Mesendoderm (in vitro differentiated cells): Measurements from ENCODE around the gene SNRPA.

Experiments used
- DNase-seq: peaks from one replicate; pipeline ENCODE4 v3.0.0; 2013
- H2AK5ac ChIP-seq: 2 replicates; pipeline ENCODE4 v1.6.1; 2013; ENCODE audit warnings: low read length, inconsistent platforms
- H2BK120ac ChIP-seq: 2 replicates; pipeline ENCODE4 v1.6.1; 2013; ENCODE audit warnings: low read depth, mild to moderate bottlenecking, low read length, moderate library complexity, mixed read lengths
- H2BK15ac ChIP-seq: replicated peaks from 2 replicates; pipeline ENCODE4 v1.6.1; 2013; ENCODE audit warnings: low read depth, mild to moderate bottlenecking, moderate library complexity
- H2BK5ac ChIP-seq: 2 replicates; pipeline ENCODE4 v1.6.1; 2013; ENCODE audit warnings: low read length, inconsistent platforms
- H3K18ac ChIP-seq: 2 replicates; pipeline ENCODE4 v1.6.1; 2013; ENCODE audit warnings: mild to moderate bottlenecking, low read length, mixed read lengths
- H3K23ac ChIP-seq: one replicate; pipeline ENCODE4 v1.6.1; 2013; ENCODE audit warnings: low read length
- H3K27ac ChIP-seq: 2 replicates; pipeline ENCODE4 v1.5.1; 2013; ENCODE audit warnings: low read depth, mild to moderate bottlenecking, inconsistent platforms, low read length, moderate library complexity
- H3K27me3 ChIP-seq: 2 replicates; pipeline ENCODE4 v1.6.1; 2013; ENCODE audit warnings: low read length, control low read depth, mild to moderate bottlenecking, inconsistent platforms; ENCODE audit not compliant: insufficient read depth, poor library complexity
- H3K36me3 ChIP-seq: 2 replicates; pipeline ENCODE4 v1.6.1; 2013; ENCODE audit warnings: low read length, inconsistent platforms; ENCODE audit not compliant: control insufficient read depth, insufficient read depth
- H3K4ac ChIP-seq: one replicate; pipeline ENCODE4 v1.6.1; 2013; ENCODE audit warnings: low read depth, mild to moderate bottlenecking, low read length, moderate library complexity
- H3K4me1 ChIP-seq: 2 replicates; pipeline ENCODE4 v1.6.1; 2013; ENCODE audit warnings: low read depth, low read length, inconsistent platforms; ENCODE audit not compliant: control insufficient read depth
- H3K4me2 ChIP-seq: 2 replicates; pipeline ENCODE4 v1.6.1; 2013; ENCODE audit warnings: low read length
- H3K4me3 ChIP-seq: 2 replicates; pipeline ENCODE4 v1.5.1; 2013; ENCODE audit warnings: mild to moderate bottlenecking, low read length
- H3K56ac ChIP-seq: one replicate; pipeline ENCODE4 v1.6.1; 2013; ENCODE audit warnings: low read length
- H3K79me1 ChIP-seq: 2 replicates; pipeline ENCODE4 v1.6.1; 2013; ENCODE audit warnings: low read length, inconsistent platforms
- H3K79me2 ChIP-seq: 2 replicates; pipeline ENCODE4 v1.6.1; 2013; ENCODE audit warnings: mild to moderate bottlenecking, low read length; ENCODE audit not compliant: control insufficient read depth, insufficient read depth
- H3K9ac ChIP-seq: 2 replicates; pipeline ENCODE4 v1.6.1; 2013; ENCODE audit warnings: low read length, inconsistent platforms
- H4K5ac ChIP-seq: one replicate; pipeline ENCODE4 v1.6.1; 2013; ENCODE audit warnings: low read length
- H4K8ac ChIP-seq: one replicate; pipeline ENCODE4 v1.6.1; 2013; ENCODE audit warnings: low read depth, mild to moderate bottlenecking, control low read depth, low read length, moderate library complexity
- WGBS: extraction: QIAGEN DNeasy Blood & Tissue Kit; methylation state at CpG from one replicate; pipeline ENCODE4 v1.1.7; 2013; ENCODE audit warnings: low lambda C conversion rate, missing lambda C conversion rate; ENCODE audit not compliant: insufficient coverage; ENCODE audit errors: extremely low coverage; 5-methylcytosine and 5-hydroxymethylcytosine counted together

Gene SNRPA

DNA sequence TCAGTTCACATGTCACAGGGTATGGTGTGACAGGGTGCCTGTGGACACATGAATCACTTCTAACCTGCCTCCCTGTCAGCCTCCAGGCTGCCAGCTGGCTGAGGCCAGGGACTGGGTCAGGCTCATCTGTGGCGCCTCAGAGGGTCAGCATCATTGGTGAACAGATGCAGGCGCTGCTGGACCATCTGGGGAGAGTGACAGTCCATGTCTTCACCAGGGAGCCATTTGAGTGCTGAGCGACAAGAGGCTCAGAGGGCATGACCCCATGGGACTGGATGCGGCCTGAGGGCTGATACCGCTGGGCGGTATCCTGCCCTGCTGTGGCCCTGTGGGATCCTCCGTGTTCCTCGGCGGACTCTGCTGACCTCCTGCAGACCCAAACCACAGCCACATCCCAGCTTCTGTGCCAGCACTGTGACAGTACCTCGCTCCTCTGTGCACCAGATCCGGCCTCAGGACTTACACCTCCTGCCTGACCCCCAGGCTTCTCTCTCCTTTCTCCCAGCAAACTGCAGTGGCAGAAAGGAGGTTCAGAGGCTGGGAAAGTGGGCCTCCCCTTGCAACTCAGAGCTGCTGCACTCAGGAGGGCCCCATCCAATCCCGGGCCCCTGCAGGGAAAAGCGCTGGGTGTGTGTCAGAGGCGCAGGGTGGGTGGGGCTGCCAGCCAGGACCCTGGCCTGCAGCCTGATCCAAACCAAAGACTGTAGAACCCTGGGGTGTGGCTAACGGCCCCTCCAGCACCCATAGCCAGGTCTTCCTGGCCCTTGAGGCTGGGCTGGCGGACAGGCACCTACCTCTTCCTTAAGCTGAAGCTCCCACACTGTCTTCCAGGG lies 10.9 kb upstream of the SNRPA start:
- H3K36me3 ChIP-seq, result peaks cover 4% of the 10 kb centered on the region
- no peaks in the 10 kb centered on the region for H3K79me2 ChIP-seq
- no peak overlapping the region for H3K4ac ChIP-seq
- H3K4me2 ChIP-seq, result no peak overlapping the region
- H3K4me1 ChIP-seq, result peaks cover 3% of the 10 kb centered on the region
- WGBS, result no CpG with 5 or more reads among the region's 16 CpGs
- no peak for DNase-seq
- no peak overlapping the region for H2BK5ac ChIP-seq
- no peak overlapping the region for H4K8ac ChIP-seq
- H3K18ac ChIP-seq, result no peak overlapping the region
- no peak overlapping the region for H3K27ac ChIP-seq
- H2BK15ac ChIP-seq, result no peak overlapping the region
- no peak overlapping the region for H3K23ac ChIP-seq
- H4K5ac ChIP-seq, result no peak overlapping the region
- H3K27me3 ChIP-seq, result no peaks in the 10 kb centered on the region
- no peak overlapping the region for H2AK5ac ChIP-seq
- H3K4me3 ChIP-seq, result no peak overlapping the region
- H3K56ac ChIP-seq, result no peak overlapping the region
- H3K79me1 ChIP-seq, result no peaks in the 10 kb centered on the region
- H3K9ac ChIP-seq, result no peak overlapping the region
- no peak overlapping the region for H2BK120ac ChIP-seq

DNA sequence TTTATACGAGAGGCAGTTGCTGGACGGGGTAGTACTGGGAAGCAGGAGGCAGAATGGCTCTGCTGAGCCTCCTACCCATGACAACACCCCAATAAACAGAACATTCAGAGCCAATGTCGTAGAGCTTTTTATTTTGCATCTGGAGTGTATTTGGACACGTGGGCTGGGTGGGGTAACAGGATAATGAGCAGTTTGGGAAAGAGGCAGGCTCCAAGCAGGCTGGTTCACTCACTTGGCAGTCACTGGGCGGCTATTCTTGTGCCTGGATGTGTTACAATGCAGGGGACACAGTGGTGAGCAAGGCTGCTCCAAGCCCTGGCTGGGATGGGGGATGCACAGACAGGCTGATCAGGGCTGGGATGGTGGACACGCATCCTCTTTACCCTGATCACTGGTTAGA lies 10.3 kb upstream of the SNRPA start:
- H3K27ac ChIP-seq, result no peak overlapping the region
- H3K4me2 ChIP-seq, result no peak overlapping the region
- H3K27me3 ChIP-seq, result no peaks in the 10 kb centered on the region
- no peak overlapping the region for H3K4me3 ChIP-seq
- no peak overlapping the region for H3K56ac ChIP-seq
- no peak overlapping the region for H2AK5ac ChIP-seq
- no peak overlapping the region for H2BK15ac ChIP-seq
- no peak overlapping the region for H3K23ac ChIP-seq
- H3K36me3 ChIP-seq, result peaks cover 2% of the 10 kb centered on the region
- H4K8ac ChIP-seq, result no peak overlapping the region
- no CpG with 5 or more reads among the region's 6 CpGs for WGBS
- H3K4ac ChIP-seq, result no peak overlapping the region
- H2BK5ac ChIP-seq, result no peak overlapping the region
- no peak overlapping the region for H2BK120ac ChIP-seq
- H3K4me1 ChIP-seq, result peaks cover 5% of the 10 kb centered on the region
- no peak for DNase-seq
- H3K79me1 ChIP-seq, result no peaks in the 10 kb centered on the region
- H3K79me2 ChIP-seq, result no peaks in the 10 kb centered on the region
- H3K9ac ChIP-seq, result no peak overlapping the region
- H3K18ac ChIP-seq, result no peak overlapping the region
- H4K5ac ChIP-seq, result no peak overlapping the region

DNA sequence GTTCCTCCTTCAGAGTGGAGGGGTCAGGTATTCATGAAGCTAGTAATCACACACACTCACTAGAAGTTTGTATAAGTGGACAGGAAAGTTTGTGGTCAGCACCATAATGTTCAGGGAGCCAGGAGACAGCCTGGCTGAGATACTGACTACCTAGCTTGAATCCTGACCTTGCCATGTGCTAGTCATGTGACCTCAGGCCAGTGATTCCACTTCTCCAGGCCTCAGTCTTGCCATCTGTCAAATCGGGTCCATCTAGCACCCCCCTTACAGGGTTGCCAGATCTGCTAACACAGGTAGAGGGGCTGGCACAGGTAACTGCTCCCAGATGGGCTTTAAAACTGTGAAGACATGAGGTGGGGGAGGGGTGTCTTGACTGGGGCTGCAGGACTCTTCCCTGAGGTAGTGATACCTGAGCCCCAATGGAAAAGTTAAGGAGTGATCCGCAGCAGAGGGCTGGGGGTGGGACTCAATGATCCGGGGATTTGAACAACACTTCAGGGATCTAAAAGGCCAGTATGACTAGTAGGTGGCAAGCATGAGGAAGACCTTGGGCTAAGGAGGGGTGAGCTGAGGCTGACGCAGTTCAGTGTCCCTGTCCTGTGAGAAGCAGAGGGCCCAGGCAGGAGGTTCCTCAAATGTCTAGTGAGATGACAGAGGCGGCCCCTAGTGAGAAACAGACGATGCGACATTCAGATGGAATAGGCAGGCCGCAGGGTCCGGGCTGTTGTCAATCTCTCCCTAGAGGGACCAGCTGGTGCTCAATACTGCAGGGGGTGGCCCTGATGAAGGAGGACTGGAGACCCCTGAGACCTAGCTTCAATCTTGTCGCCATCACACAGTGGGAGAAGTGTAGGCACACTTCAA lies 9.2 kb upstream of the SNRPA start:
- H3K27ac ChIP-seq, result no peak overlapping the region
- H3K4me1 ChIP-seq, result peaks cover 5% of the 10 kb centered on the region
- WGBS, result no CpG with 5 or more reads among the region's 10 CpGs

DNA sequence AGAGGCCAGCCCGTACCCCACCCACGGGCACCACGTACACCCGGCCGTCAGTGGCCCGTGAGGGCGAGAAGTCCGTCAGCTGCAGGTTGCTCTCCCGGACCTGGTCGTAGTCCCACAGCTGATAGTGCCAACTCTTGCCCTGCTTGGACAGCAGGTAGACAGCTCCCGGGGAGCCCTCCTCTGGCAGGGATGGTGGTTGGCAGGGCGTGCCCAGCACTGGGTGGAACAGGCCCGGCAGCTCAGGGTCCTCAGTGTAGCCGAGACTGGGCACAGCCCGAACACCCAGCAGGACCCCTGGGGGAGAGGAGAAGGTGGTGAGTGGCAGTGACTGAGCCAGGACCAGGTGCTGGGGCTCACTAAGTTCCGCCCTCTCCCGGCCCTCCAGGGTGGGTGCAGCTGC lies 8.5 kb upstream of the SNRPA start:
- Histone ChIP-seq H3K56ac (no peak overlapping the region), H3K4me2 (no peak overlapping the region), H3K27me3 (no peaks in the 10 kb centered on the region), H3K79me1 (no peaks in the 10 kb centered on the region), H2BK15ac (no peak overlapping the region), H3K4me3 (no peak overlapping the region), H4K5ac (no peak overlapping the region), H2BK5ac (no peak overlapping the region), H3K27ac (no peak overlapping the region), H3K9ac (no peak overlapping the region), H4K8ac (no peak overlapping the region), H2AK5ac (no peak overlapping the region), H3K23ac (no peak overlapping the region), H2BK120ac (no peak overlapping the region), H3K18ac (no peak overlapping the region), H3K4me1 (peaks cover 5% of the 10 kb centered on the region), H3K4ac (no peak overlapping the region), H3K36me3 (no peaks in the 10 kb centered on the region), H3K79me2 (no peaks in the 10 kb centered on the region)
- no CpG with 5 or more reads among the region's 17 CpGs for WGBS
- DNase-seq, result no peak

More for the DNA sequence above, 9.2 kb upstream of the SNRPA start:
- no peak overlapping the region for H3K4me2 ChIP-seq
- H4K8ac ChIP-seq, result no peak overlapping the region
- peak; percentile 13 for DNase-seq
- no peak overlapping the region for H2BK120ac ChIP-seq
- H3K27me3 ChIP-seq, result no peaks in the 10 kb centered on the region
- H2AK5ac ChIP-seq, result no peak overlapping the region
- no peak overlapping the region for H2BK5ac ChIP-seq
- no peak overlapping the region for H3K4ac ChIP-seq
- H3K18ac ChIP-seq, result no peak overlapping the region
- H3K23ac ChIP-seq, result no peak overlapping the region
- H3K4me3 ChIP-seq, result no peak overlapping the region
- no peak overlapping the region for H2BK15ac ChIP-seq
- H3K36me3 ChIP-seq, result peaks cover 2% of the 10 kb centered on the region
- no peak overlapping the region for H3K9ac ChIP-seq
- no peak overlapping the region for H3K56ac ChIP-seq
- H4K5ac ChIP-seq, result no peak overlapping the region
- no peaks in the 10 kb centered on the region for H3K79me2 ChIP-seq
- H3K79me1 ChIP-seq, result no peaks in the 10 kb centered on the region

DNA sequence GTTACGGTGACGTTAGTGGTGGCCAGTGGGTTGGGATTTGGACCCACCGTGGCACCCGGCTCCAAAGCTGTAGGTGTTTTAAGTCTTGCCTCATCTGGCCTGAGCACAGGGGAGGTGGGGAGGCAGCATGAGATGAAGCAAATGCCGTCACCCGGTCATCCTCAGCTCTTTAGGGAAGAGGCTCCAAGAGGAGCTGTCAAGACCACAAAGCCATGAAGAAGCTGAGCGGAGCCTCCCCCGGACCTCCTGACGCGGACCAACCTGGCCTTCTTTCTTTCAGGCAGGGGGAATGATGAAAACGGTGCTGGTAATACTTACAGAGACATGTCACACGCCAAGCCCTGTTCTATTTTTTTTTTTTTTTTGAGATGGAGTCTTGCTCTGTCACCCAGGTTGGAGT lies 8.1 kb upstream of the SNRPA start:
- Histone ChIP-seq H3K36me3 (no peaks in the 10 kb centered on the region), H4K8ac (no peak overlapping the region), H2BK120ac (no peak overlapping the region), H3K27me3 (no peaks in the 10 kb centered on the region), H3K79me1 (no peaks in the 10 kb centered on the region), H3K4ac (no peak overlapping the region), H3K4me3 (no peak overlapping the region), H4K5ac (no peak overlapping the region), H3K9ac (no peak overlapping the region), H3K79me2 (no peaks in the 10 kb centered on the region), H3K23ac (no peak overlapping the region), H3K4me1 (peaks cover 5% of the 10 kb centered on the region), H3K4me2 (no peak overlapping the region), H2BK5ac (no peak overlapping the region), H3K18ac (no peak overlapping the region), H2AK5ac (no peak overlapping the region), H3K56ac (no peak overlapping the region), H3K27ac (no peak overlapping the region), H2BK15ac (no peak overlapping the region)
- no CpG with 5 or more reads among the region's 12 CpGs for WGBS
- no peak for DNase-seq
